ENCODE results near the gene WDR35.

Gene WDR35

GRCh38 chr2:20025065-20025786 is 35.3 kb upstream of the WDR35 start:
- H3K36me3 ChIP-seq (ENCODE audit: control insufficient read depth, insufficient read depth, low read length): no peaks in the 10 kb centered on the region
- H2AFZ ChIP-seq: no peak overlapping the region
- no peak overlapping the region for H3K4me3 ChIP-seq (ENCODE audit: low read depth, low read length)
- TF ChIP-seq, protein P1, sequence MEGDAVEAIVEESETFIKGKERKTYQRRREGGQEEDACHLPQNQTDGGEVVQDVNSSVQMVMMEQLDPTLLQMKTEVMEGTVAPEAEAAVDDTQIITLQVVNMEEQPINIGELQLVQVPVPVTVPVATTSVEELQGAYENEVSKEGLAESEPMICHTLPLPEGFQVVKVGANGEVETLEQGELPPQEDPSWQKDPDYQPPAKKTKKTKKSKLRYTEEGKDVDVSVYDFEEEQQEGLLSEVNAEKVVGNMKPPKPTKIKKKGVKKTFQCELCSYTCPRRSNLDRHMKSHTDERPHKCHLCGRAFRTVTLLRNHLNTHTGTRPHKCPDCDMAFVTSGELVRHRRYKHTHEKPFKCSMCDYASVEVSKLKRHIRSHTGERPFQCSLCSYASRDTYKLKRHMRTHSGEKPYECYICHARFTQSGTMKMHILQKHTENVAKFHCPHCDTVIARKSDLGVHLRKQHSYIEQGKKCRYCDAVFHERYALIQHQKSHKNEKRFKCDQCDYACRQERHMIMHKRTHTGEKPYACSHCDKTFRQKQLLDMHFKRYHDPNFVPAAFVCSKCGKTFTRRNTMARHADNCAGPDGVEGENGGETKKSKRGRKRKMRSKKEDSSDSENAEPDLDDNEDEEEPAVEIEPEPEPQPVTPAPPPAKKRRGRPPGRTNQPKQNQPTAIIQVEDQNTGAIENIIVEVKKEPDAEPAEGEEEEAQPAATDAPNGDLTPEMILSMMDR (IDR thresholded peaks at IDR 0.05): no peak
- no peak overlapping the region for H3K4me2 ChIP-seq (ENCODE audit: low read length)
- H3K9me3 ChIP-seq (ENCODE audit: control insufficient read depth, low read length): no peaks in the 10 kb centered on the region
- no peaks in the 10 kb centered on the region for H3K27me3 ChIP-seq (ENCODE audit: control insufficient read depth, insufficient read depth, low read length)
- no peaks in the 10 kb centered on the region for H3K79me2 ChIP-seq
- no peak overlapping the region for H3K27ac ChIP-seq
- no peaks in the 10 kb centered on the region for H3K4me1 ChIP-seq
- no peak overlapping the region for H3K9ac ChIP-seq

- TF ChIP-seq, protein P1 (IDR thresholded peaks at IDR 0.05): no peak
- Histone ChIP-seq H3K9ac (no peak overlapping the region), H3K36me3 (ENCODE audit: control insufficient read depth, insufficient read depth, low read length) (no peaks in the 10 kb centered on the region), H3K27ac (no peak overlapping the region), H3K4me2 (ENCODE audit: low read length) (no peak overlapping the region), H3K79me2 (no peaks in the 10 kb centered on the region), H2AFZ (no peak overlapping the region), H3K9me3 (ENCODE audit: control insufficient read depth, low read length) (no peaks in the 10 kb centered on the region), H3K4me3 (ENCODE audit: low read depth, low read length) (no peak overlapping the region), H3K27me3 (ENCODE audit: control insufficient read depth, insufficient read depth, low read length) (no peaks in the 10 kb centered on the region), H3K4me1 (no peaks in the 10 kb centered on the region)
Observed at GRCh38 chr2:20023688-20024087, 33.8 kb upstream of the WDR35 start.

DNA sequence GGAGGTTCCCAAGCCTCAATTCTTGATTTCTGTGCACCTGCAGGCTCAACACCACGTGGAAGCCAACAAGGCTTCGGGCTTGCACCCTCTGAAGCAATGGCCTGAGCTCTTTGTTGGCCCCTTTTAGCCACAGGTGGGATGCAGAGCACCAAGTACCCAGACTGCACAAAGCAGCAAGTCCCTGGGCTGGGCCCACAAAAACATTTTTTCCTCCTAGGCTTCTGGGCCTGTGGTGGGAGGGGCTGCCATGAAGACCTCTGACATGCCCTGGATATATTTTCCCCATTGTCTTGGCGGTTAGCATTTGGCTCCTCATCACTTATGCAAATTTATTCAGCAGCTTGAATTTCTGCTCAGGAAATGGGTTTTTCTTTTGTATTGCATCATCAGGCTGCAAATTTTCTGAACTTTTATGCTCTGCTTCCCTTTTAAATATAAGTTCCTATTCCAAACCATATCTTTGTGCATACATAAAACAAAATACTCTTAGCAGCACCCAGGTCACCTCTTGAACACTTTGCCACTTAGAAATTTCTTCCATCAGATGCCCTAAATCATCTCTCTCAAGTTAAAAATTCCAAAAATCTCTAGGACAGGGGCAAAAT is 31.6 kb upstream of the WDR35 start:
- H3K9me3 ChIP-seq (ENCODE audit: control insufficient read depth, low read length): no peaks in the 10 kb centered on the region
- no peak overlapping the region for H3K27ac ChIP-seq
- H3K4me1 ChIP-seq: no peaks in the 10 kb centered on the region
- H2AFZ ChIP-seq: no peak overlapping the region
- no peak overlapping the region for H3K9ac ChIP-seq
- no peak overlapping the region for H3K4me3 ChIP-seq (ENCODE audit: low read depth, low read length)
- H3K79me2 ChIP-seq: no peaks in the 10 kb centered on the region
- H3K27me3 ChIP-seq (ENCODE audit: control insufficient read depth, insufficient read depth, low read length): no peaks in the 10 kb centered on the region
- no peaks in the 10 kb centered on the region for H3K36me3 ChIP-seq (ENCODE audit: control insufficient read depth, insufficient read depth, low read length)
- TF ChIP-seq, protein P1 (IDR thresholded peaks at IDR 0.05): no peak
- H3K4me2 ChIP-seq (ENCODE audit: low read length): no peak overlapping the region

- TF ChIP-seq, protein P1 (IDR thresholded peaks at IDR 0.05): no peak
- no peaks in the 10 kb centered on the region for H3K4me1 ChIP-seq
- no peaks in the 10 kb centered on the region for H3K9me3 ChIP-seq (ENCODE audit: control insufficient read depth, low read length)
- H2AFZ ChIP-seq: no peak overlapping the region
- H3K9ac ChIP-seq: no peak overlapping the region
- no peak overlapping the region for H3K27ac ChIP-seq
- no peaks in the 10 kb centered on the region for H3K79me2 ChIP-seq
- H3K36me3 ChIP-seq (ENCODE audit: control insufficient read depth, insufficient read depth, low read length): no peaks in the 10 kb centered on the region
- H3K27me3 ChIP-seq (ENCODE audit: control insufficient read depth, insufficient read depth, low read length): no peaks in the 10 kb centered on the region
- H3K4me3 ChIP-seq (ENCODE audit: low read depth, low read length): no peak overlapping the region
- no peak overlapping the region for H3K4me2 ChIP-seq (ENCODE audit: low read length)
Observed at GRCh38 chr2:20019747-20020146, 29.8 kb upstream of the WDR35 start.

Measured in parathyroid adenoma (tissue), 2 donors.